ENCODE data around the gene CYTL1.
"Not testable (repeated sequence)": the region's sequence is repeated elsewhere in the genome, so short reads cannot be mapped to it uniquely, and the experiment has no call there.

The CYTL1 gene

DNA sequence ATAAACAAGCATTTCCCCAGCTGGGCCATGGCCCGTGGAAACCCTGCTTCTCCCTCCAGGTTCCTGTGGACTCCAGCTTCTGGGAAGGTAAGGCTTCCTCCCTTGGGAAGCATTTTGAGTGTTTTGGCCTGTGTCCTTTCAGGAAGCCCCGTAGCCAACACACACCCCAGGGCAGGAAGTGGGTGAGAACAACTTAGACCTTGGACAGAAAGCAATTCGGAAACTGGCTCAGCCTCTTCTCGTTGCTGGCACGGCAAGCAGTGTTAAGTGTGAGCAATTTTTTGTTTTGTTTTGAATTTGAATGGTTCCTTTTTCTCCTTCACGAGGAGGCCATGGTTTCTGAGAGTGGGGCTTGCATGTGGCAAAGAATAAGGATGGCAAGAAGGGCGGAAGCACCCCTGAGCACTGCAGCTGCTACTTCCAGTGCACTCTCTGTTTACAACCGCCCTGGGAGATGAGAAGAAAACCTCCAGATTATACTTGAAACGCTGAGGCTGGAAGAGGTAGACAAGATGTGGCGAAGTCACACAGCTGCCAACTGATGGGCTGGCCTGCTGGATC is 14.1 kb upstream of the CYTL1 start:
- peak; percentile 21 for DNase-seq (ENCODE audit: low spot score)

DNA sequence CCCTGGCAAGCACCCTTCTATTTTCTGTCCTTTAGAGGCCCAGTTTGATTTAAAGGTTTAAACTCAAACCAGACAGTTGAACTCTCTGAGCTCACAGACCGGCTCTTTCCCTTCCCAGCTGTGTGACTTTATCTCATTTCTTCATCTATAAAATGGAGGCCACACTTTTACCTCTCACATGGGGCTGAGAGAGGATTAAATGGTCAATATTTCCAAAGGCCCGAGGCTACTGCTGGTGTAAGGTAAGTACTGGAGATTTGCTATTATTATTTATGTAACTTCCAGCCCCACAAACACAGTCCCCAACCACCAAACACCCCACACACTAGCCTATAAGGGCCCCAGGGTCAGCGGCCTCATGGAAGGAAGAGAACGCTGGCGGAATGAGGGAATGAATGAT is 13.6 kb upstream of the CYTL1 start:
- DNase-seq (ENCODE audit: low spot score), result no peak

DNA sequence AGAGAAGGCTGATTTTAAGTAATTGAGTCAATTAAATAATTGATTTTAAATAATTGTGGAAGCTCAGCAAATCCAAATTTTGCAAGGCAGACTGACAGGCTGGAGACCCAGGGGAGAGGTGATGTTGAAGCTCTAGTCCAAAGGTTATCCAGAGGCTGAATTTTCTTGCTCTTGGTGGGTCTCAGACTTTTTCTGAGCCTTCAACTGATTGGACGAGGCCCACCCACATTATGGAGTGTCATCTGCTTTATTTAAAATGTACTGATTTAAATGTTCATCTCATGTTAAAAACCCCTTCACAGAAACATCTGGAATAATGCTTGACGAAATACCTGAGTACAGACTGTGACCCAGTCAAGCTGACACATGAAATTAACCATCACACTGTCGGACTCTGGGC is 11.7 kb upstream of the CYTL1 start:
- no peak for DNase-seq (ENCODE audit: low spot score)

- DNase-seq (ENCODE audit: low spot score), result no peak
These were observed 11.0 kb upstream of the CYTL1 start for GRCh38 chr4:5030221-5030620.

DNA sequence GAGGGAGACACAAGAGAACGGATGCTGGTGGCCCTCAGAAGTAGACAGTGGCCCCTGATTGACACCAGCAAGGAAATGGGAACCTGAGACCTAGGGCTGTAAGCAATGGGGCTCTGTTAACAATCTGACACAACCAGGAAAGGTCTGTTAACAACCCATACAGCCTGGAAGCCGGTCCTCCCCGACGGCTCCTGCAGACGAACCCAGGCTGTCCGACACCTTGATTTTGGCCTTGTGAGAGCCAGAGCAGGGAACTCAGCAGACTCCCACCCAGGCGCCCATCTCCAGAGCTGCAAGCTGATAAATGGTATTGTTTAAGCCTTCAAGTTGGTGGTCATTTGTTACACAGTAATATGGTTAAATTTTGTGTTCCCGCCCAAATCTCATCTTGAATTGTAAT is 10.2 kb upstream of the CYTL1 start:
- DNase-seq (ENCODE audit: low spot score), result no peak

GRCh38 chr4:5028480-5028879 is 9.2 kb upstream of the CYTL1 start:
- no peak for DNase-seq (ENCODE audit: low spot score)

GRCh38 chr4:5027346-5027745 is 8.1 kb upstream of the CYTL1 start:
- no peak for DNase-seq (ENCODE audit: low spot score)

DNA sequence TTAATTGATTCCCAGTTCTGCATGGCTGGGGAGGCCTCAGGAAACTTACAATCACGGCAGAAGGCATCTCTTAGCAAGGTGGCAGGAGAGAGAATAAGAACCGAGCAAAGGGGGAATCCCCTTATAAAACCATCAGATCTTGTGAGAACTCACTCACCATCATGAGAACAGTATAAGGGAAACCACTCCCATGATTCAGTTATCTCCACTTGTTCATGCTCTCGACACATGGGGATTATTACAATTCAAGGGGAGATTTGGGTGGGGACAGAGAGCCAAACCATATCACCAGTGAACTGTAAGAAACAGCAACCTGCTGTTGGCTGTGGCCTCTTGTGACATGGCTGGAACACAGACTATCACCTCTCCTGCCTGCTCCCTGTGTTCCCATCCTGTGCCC is 7.1 kb upstream of the CYTL1 start:
- no peak for DNase-seq (ENCODE audit: low spot score)

DNA sequence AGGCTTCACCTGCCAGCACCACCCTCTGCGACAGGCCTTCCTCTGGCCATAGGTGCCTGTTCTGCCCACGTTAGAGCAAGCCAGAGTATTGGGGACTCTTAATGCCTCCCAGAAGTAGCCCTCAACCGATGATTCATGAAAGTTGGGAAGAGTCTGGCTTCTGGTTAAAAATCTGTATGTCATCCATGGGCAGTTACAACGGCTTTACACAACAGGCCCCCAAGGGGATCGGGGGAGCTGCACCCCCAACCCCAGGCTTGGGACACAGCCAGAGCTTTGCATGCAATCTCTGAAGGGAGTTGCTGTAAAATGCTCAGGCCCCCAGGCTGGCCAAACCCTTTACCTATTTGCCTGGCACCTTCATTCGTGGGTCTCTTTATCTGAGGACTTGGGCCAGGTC is 5.4 kb upstream of the CYTL1 start:
- no peak for DNase-seq (ENCODE audit: low spot score)

- no peak for DNase-seq (ENCODE audit: low spot score)
These were observed 2.3 kb upstream of the CYTL1 start for GRCh38 chr4:5021546-5021945.

DNA sequence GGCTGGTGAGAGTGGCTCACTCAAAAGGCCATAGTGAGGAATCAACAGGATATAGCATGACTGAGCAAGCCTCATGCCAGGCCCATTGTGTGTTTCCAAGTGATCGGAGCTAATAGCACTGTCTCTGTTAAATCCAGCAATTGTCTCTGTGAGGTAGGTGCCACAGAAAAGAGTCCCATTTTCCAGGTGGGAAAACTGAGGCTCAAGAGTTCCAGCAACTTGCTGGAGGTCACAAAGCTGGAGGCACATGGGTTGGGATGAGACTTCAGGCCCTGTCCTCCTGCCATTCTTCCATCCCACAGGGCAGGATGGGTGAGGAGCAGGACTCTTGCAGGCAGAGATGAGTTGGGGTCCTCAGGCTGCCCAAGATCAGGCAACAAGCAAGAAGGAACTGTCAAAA is 1.1 kb upstream of the CYTL1 start:
- no peak for DNase-seq (ENCODE audit: low spot score)

DNA sequence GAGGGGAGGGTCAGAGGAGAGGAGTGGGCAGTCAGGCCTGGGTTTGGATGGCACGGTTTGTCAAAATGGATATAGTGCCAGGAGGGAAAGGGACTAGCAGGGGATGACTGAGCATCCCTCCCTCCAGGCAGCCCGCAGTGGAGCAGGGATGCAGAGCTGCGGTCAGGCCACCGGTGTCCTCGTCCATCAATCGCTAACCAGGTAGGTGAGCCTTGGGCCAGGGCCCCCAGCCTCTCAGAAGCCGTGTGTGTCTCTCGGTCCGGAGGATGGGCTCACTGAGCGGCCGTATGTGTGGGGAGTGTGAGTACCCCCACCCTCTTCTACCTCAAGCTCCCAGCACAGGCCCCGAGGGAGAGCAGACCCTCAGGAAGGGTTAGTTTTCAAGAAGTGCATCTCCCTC is 538 bp upstream of the CYTL1 start:
- DNase-seq (ENCODE audit: low spot score), result no peak

DNA sequence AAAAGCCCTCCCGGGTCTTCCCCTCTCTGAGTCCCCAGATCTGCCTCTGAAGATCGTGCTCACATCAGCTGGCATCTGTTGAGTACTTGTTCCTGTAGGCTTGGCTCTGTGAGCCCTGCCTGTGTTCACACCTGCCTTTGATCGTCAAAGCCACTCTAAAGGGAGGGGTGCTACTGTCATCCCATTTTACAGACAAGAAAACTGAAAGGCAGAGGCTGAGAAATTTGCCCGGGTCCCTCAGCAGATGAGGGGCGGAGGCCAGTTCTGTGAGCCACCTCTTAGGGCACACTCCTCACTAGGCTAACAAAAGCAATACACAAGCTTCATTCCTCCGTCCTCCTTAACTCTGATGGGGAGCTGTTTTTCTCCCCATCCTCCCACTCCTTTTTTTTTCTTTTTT is 655 bp downstream of the CYTL1 start:
- no peak for DNase-seq (ENCODE audit: low spot score)

GRCh38 chr4:5018096-5018495 is 1.2 kb downstream of the CYTL1 start:
- DNase-seq (ENCODE audit: low spot score), result no peak

DNA sequence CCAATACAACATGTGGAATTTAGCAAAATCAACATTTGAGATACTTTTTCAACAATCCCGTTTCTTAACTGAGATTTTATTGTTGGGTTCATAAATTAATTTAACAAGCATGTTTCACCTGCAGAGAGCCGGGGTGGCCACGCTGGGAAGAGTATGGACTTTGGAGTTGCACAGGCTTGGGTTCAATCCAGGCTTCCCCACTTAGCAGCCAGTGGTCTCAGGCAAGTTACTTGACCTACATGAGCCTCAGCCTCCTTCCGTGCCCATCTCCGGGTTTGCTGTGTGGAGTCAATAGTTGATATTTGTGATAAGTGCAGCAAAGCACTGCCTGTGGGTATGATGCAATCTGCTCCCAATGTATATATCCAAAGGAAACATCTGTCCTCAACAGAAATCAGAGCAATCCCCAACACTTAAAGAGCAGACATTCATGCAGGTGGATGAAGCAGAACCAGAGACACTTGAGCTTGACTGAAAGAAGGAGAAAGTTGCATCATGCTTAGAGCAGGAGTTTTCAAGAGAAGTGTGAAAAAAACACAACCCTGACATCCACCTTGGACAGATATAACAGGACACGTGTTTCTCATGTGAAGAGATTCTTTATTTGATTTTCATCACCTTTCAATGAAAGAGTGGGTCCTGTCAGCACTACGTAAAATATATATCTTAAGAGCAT is 5.1 kb downstream of the CYTL1 start:
- no peak for DNase-seq (ENCODE audit: low spot score)

- DNase-seq (ENCODE audit: low spot score), result no peak
These were observed 6.3 kb downstream of the CYTL1 start for GRCh38 chr4:5012958-5013357.

DNA sequence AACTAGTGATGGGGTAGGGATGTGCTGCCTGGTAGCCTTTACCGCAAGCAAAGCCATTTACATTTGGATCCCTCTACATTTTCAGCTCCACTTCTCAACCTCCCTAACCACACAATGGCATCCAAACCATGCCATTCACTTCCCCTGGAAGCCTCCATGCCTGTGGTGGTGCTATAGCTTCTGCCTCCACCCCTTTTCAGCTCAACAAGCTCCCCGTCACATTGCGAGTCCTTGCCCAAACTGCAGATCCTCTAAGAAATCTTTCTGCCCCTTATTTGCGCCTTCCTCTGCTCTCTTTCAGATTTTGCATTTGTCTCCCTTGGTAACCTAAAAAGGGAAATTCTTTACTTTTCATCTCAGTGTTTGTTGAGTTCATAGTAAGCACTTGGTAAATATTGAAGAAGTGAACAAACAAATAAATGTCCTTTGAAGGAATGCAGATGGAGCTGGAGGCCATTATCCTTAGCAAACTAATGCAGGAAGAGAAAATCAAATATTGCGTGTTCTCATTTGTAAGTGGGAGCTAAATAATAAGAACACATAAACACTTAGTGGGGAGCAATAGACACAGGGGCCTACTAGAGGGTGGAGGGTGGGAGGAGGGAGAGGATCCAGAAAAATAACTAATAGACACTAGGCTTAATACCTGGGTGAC is 6.9 kb downstream of the CYTL1 start:
- no peak for DNase-seq (ENCODE audit: low spot score)

- no peak for DNase-seq (ENCODE audit: low spot score)
These were observed 8.3 kb downstream of the CYTL1 start for GRCh38 chr4:5010984-5011383.

DNA sequence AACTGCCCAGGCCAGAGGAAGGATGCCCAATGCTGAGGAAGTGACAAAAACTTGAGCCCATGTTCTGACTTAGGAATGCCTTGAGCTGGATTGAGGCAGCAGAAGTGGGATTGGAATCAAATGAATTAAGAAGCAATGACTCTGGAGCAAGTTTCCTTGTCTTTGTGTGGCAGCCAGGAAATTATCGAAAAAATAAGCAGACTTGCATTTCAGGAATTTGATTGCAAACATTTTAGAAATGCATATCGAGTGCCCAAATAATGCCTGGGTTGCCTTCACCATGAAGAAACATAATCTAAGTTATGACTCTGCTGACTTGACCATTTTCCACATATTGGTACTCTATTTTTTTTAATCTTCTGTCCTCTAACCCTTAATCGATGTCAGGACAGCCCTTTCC is 9.5 kb downstream of the CYTL1 start:
- DNase-seq (ENCODE audit: low spot score), result no peak

GRCh38 chr4:5006932-5007331 is 12.3 kb downstream of the CYTL1 start:
- not testable (repeated sequence) for DNase-seq (ENCODE audit: low spot score)

- DNase-seq (ENCODE audit: low spot score), result no peak
These were observed 14.8 kb downstream of the CYTL1 start for GRCh38 chr4:5004496-5004895.

GRCh38 chr4:5003918-5004317 is 15.3 kb downstream of the CYTL1 start:
- DNase-seq (ENCODE audit: low spot score), result no peak

- no peak for DNase-seq (ENCODE audit: low spot score)
These were observed 15.8 kb downstream of the CYTL1 start for GRCh38 chr4:5003372-5003857.

- not testable (repeated sequence) for DNase-seq (ENCODE audit: low spot score)
These were observed 17.6 kb downstream of the CYTL1 start for GRCh38 chr4:5001641-5002040.

Measured in AG08395 (cell line).